Left renal pelvis (tissue), 4 donors: ENCODE data around the gene REPS1. TPM values are rescaled to one million over a fixed set of nuclear protein-coding genes. Genes with fewer than 3 reads are reported as not detected.

ENCODE experiments used
- DNase-seq, 4 donors: peaks; one replicate each; pipeline ENCODE4 v3.0.0-alpha.2; 2013; ENCODE audit warnings: low read depth in 4 of 4, low spot score in 3 of 4
- polyA plus RNA-seq, 4 donors: library from polyadenylated mRNA; unstranded; fragments of 120-200 nt; gene quantifications; one replicate each; pipeline ENCODE4 v1.2.1, GENCODE V29; 2013; ENCODE audit not compliant: insufficient read length in 4 of 4

REPS1 gene
- polyA plus RNA-seq, 4 donors = 52.0 to 81.0 (median 77.3) TPM

DNA sequence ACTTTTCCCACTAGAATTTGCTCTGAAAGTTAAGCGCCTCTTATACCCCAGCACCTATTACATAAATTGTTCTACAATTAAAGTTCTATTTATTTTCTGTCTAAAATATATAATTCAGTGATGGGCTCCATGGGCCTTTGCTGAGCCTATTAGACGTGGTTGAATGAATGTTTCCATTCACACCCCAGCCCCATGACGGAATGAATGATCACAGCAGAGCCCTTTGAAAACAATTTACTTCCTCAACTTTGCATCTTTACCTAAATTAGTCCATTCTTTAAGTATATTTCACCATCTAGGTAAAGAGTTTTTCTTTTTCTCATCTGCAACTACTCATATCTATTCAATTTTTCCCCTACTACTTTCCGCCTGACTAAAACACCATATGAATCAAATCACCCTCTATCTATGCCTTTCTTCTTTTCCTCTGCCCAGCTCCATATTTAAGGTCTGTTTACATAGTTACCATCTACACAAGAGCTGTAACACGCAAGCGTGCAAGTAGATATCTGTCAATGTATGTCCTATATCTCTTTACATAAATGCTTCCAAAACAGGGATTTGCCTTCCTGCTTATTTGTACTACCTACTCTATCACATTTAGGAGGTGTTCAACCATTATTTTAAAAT is 122.5 kb downstream of the REPS1 start:
- DNase-seq = no peak

DNA sequence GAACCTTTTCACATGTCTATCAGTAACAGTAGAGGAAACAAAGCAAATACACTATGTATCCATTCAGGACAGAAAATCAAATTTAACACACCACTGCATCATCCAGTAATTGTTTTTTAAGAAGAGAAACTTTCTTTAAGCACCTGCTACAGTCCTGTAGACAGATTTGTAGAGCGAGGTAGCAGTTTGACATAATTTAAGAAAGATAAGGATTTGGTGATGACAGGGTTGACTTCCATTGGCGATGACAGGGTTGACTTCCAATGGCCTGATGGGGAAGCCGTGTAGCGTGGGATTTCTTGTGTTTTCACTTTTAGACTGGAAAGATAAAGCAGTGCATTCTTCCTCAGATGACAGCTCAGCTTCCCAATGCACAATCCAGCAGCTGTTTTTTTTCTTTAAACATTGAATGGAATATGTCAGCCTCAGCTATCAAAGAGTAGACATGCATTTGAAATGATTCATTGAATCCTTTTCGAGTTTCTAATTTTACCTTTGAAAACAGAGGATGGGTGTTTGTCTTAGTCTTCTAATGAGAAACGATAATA is 123.6 kb downstream of the REPS1 start:
- DNase-seq = no peak

DNA sequence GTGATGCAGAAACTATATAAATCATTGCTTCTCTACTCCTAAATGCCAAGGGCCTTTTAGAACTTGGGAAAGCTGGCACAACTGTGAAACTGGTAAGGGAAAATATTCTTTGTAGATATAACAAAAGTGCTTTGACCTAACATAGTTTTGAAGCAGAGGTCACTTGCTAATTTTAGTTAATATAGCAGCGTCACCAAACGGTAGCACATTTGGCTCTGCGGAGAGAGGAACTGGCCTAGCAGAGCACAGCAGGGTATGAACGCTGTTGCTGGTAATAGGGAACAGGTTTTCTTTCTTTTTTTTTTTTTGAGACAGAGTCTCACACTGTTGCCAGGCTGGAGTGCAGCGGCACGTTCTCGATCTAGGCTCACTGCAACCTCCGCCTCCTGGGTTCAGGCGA is 124.7 kb downstream of the REPS1 start:
- DNase-seq = no peak

DNA sequence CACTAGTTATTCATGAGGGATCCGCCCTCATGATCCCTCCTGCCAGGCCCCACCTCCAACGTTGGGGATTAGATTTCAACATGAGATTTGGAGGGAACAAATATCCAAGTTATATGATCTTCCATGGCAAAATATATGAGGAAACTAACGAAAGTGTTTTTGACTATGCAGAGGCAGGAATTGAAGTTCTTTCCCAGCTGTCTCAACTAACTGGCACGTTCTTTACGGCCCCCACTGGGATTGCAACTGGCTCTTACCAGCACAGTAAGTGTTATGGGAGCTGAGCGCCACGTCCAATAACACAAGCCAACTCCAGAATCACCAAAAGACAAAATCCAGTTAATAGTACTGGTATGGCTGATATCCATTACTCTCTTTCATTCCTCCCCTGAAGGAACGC is 125.6 kb downstream of the REPS1 start:
- DNase-seq = no peak

DNA sequence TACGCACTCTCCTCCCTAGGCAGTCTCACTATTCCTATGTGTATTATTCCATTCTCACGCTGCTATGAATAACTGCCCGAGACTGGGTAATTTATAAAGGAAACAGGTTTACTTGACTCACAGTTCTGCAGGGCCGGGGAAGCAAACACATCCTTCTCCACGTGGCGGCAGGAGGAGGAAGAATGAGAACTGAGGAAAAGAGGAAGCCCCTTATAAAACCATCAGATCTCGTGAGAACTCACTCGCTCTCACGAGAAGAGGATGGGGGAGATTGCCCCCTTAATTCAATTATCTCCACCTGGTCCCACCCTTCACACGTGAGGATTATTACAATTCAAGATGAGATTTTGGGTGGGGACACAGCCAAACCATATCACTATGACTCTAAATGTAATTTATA is 130.3 kb downstream of the REPS1 start:
- no peak for DNase-seq

DNA sequence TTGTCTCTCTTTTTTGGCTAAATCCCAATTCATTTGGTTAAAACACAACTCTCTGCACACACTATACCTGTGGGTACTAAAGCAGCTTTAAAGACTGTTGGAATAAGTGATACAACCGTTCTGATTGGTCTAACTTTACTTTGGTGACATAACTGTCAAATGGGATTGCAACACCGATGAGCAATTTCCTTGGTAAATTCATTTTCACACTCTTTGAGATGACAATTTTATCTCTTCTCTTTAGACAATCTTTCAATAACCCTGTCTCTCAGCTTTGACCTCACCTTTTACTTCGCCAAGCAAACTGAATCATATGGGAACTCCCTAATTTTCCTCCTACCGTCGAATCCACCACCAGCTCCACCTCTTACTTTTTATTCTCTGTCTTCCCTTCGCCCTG is 131.4 kb downstream of the REPS1 start:
- DNase-seq = no peak

Other genes with a start within 250 kb of the REPS1 start
- gene CCDC28A, start 214.5 kb downstream of the REPS1 start, polyA plus RNA-seq = 10 to 100 TPM; 17.2 to 29.2 (median 28.2) TPM
- gene ECT2L, start 192.2 kb downstream of the REPS1 start, polyA plus RNA-seq = under 1 TPM; 0.15 to 0.38 (median 0.24) TPM
- 10 to 100 TPM; 15.2 to 52.4 (median 43.9) TPM for gene ABRACL, start 40.5 kb upstream of the REPS1 start, polyA plus RNA-seq
- gene HECA, start 146.8 kb upstream of the REPS1 start, polyA plus RNA-seq = 10 to 100 TPM; 16.1 to 19.1 (median 17.6) TPM